COLO829 (cell line): ENCODE results near the gene WSCD1.

Experiments
- DNase-seq: peaks from one replicate; pipeline ENCODE4 v3.0.0; 2012; ENCODE audit warnings: low spot score

WSCD1 gene

DNA sequence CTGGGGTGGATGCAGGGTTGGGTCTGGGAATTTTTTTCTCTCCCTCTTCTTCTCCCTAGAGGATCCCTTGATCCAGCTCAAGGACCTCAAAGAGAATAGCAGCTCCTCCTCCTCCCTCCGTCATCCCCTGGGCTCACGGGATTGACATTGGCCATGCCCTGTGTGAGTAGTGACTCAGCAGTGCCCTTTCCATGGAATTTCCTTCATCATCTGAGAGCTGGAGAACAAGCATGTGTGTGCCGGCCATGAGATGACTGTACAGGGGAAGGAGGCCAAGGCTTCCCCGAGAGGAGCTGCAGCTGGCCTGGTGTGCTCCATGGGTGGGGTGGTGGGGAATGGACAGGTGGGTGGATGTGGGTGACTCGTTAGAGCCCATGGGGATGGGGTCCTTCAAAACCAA lies 8.9 kb upstream of the WSCD1 start:
- peak; percentile 51 for DNase-seq

DNA sequence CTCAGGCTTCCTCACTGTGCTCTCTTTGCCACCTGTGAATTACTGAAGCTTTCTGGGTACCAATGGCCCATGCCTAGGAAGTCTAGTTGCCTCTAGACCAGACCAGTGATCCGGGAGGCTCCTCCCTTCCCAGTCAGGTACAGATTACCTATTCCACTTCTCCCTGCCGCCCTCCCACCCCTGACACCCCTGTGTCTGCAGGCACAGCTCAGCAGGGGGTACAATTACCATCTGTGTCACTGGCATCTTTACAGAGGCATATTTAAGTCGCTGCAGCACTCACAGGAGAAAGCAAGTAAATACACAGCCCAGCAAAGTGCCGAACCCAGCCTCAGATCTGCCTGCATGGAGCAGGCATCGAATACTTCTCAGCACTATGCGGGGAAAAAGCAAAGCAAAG lies 5.3 kb upstream of the WSCD1 start:
- no peak for DNase-seq

GRCh38 chr17:6065351-6065750 lies 4.8 kb upstream of the WSCD1 start:
- no peak for DNase-seq

GRCh38 chr17:6066183-6066948 lies 3.8 kb upstream of the WSCD1 start:
- no peak for DNase-seq

DNA sequence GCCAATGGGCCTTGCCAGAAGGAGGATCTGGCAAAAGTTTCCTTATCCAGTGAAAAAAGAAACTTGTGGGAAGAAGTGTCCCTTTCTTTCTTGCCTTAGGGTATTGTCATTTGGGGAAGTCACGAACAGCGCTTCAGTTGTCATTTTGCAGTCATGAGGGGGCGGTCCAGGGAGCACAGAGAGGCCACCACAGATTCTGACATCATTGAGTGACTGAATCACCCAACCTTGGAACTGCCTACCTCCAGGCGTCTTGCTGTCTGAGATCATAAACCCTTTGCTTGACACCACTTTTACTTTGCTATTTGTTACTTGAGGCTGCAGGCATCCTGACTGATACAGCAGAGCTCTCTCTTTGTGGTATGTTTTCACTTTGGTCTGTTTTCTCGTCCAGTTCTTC lies 3.1 kb upstream of the WSCD1 start:
- DNase-seq, result no peak

GRCh38 chr17:6070430-6070912 lies 292 bp downstream of the WSCD1 start:
- DNase-seq, result no peak

DNA sequence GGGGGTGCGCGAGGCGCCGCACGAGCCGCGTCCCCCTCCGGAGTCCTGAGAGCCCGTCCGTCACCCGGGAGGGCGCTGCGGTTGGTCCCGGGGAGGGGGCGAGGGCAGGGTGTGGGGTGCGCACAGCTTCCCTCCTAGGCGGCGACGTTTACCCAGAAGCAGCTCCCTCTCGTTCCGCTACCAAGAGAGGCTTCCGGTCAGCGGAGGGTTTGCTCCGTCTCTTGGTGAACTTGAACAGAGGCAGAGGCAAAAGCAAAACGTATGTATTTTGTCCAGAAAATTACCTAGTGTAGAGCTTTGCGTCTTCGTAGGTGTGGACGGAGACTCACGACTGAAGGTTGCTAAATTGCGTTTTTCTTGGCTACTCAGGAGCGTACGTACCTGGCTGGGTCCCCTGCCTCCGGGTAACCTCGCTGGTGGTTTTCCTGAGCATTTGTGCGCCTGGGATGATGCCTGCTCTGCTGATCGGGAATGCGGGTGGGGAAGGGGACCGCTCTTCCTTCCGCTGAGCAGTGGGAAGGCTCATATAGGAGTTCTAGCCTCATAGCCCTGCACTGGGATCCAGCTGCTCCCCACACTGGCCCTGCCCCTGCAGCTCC lies 833 bp downstream of the WSCD1 start:
- DNase-seq, result no peak

DNA sequence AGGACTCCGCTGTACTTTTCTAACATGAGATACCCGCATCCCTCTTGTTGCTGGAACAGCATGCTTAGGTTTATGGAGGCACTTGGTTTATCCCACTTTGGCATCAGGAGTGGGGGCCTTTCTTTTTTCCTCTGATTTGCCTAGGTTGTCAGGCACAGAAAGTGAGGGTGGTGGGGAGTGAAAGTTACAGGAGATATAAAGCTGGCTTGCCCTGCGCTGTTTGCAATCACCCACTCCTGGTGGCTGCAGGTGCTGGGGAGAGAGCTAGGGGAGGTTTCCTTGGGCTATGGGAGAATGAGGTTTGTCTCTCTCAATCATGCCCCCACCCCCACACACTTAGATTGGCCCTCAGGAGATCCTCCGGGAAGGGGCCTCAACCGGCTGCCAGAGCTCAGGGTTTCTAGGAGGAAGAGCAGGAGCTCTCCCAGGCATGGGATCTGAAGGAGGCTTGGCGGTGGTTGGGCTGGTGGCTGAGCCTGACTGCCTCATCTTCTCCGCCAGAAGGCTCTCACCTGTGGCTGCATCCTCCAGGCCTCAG lies 1.4 kb downstream of the WSCD1 start:
- no peak for DNase-seq

DNA sequence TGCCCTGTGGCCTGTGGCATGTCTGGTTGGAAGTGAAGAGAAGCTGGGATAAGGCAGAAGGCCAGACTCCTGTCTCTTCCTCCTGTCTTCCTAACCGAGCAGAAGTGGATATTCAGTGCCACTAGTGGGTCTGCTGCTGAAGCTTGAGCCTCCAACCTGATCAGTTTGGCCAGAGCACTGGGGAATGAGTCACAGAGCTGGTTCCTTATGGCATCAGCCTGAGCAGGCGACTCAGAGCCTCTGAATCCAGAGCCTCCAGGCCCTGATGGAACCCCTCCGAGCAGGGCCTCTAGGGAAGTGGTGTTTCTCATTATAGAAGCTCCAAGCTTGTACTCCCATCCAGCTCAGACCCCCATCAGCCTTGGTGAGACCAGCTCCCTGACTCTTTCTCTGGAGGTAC lies 2.0 kb downstream of the WSCD1 start:
- no peak for DNase-seq

DNA sequence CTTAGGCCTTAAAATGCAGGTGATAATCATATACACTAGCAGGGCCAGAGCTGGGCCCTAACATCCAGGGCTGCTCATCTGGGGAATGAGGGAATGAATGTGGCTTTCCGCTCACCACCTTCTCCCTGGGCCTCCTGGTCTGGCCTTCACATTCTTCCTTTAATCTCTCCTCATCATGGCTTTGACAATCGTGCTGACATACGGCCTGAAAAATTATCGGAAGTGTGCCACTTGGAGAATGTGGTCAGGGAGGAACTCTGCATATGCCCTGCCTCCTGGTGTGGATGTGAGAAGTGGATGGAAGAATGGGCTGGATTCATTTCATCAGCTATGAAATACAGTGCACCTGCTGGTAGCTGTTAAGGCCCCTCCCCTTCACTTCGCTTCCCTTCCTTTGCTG lies 2.4 kb downstream of the WSCD1 start:
- DNase-seq, result no peak

- no peak for DNase-seq
These were observed 3.4 kb downstream of the WSCD1 start for GRCh38 chr17:6073620-6074019.

GRCh38 chr17:6075050-6075449 lies 4.9 kb downstream of the WSCD1 start:
- no peak for DNase-seq

- DNase-seq, result no peak
These were observed 5.7 kb downstream of the WSCD1 start for GRCh38 chr17:6075845-6076244.

DNA sequence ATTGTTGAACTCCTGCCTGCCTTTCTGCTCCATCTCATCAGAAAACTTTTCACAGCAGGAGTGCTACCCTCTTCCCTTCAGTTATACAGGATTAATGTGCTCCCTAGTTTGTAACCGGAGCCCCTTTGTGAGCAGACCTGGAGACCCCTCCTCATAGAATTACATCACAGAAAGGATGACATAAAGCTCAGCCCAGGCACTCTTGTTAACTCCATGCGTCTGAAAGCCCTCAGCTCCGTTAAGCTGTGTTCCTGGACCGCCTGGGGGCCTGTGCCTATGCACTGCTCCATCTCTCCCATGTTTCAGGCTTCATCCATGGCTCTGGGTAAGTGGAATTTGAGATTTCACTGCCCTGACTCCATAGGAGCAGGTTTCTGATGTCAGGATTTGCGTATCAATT lies 7.6 kb downstream of the WSCD1 start:
- DNase-seq, result no peak

DNA sequence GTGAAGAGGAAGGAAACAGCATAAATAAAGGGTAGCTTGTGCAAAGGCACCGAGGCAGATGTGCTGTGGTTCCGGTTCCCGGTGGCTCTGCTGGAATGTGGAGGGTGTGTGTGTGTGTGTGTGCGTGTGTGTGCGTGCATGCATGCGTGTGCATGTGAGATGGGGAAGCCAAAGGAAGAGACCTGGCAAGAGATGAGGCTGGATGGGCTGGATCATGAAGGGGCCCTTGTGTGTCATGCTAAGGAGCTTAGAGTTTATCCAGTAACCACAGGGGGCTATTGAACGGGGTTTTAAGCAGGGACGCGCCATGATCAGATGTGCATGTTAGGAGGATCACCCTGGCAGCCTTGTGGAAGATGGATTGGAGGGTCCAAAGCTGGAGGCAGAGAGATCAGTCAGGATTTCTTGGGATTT lies 8.3 kb downstream of the WSCD1 start:
- DNase-seq, result no peak

DNA sequence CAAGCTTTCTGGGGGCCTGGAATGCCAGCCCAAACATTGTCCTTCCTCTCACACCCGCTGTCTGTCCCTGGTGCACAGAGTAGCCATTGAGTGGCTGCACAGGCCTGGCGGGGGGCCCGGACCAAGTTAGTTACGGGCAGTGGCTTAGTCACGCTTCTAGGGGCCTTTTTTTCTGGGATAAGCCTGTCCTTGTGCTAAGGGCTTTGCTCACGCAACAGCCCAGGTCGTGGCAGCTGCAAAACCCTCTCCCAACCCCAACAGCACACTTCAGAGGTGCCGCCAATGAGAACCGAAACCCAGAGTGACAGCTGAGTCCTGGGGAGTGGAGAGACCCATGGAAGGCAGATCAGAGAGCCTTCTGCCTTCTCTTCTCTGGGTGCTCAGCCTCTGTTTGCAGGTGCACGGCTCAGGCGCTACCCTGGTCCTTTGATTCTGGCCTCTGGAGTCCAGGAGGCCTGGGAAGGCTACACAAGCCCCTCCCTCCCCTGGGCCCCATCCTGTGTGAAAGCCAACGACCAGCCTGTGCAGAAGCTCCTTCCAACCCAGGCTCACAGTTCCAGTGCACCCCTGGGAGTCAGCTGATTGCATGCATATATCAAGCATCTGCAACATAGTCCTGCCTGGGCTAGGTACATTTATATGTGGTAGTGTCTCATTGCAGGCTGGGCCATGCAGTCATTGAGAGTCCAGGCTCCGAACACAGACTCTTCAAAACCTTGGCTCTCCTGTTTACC lies 9.1 kb downstream of the WSCD1 start:
- peak; percentile 9 for DNase-seq

DNA sequence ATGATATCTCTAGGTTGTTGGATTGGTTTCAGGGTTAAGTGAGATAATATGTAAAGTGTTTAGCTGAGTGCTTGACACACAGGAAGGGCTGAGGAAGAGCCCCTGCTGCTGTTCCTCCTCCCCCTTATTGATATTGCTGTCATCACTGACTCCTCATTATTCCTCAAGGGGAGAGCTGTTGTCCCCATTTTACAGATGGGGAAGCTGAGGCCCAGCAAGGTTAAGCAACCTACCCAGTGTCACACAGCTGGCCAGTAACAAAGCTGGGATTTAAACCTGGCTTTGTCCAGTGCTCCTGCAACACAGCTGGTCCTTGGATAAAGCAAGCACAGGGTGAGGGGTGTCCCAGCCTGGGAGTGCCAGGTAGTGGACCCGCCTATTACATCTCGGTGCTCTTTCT lies 9.8 kb downstream of the WSCD1 start:
- no peak for DNase-seq

GRCh38 chr17:6080711-6081430 lies 10.7 kb downstream of the WSCD1 start:
- DNase-seq, result no peak

GRCh38 chr17:6082335-6082734 lies 12.2 kb downstream of the WSCD1 start:
- DNase-seq, result no peak

- no peak for DNase-seq
These were observed 14.4 kb downstream of the WSCD1 start for GRCh38 chr17:6084311-6085161.

GRCh38 chr17:6085812-6086211 lies 15.6 kb downstream of the WSCD1 start:
- DNase-seq, result no peak
